Fibroblast of lung (primary cell): ENCODE data around the gene ELMO1. TPM values are rescaled to one million over a fixed set of nuclear protein-coding genes. Genes with fewer than 3 reads are reported as not detected.

Source experiments
- DNase-seq, 2 donors: peaks; one replicate each; pipeline versions ENCODE4 v3.0.0 to v3.0.0-alpha.2; 2010; ENCODE audit warnings: low read depth in 2 of 2
- H2AFZ ChIP-seq: 2 replicates; pipeline ENCODE4 v1.5.1; 2012; ENCODE audit warnings: low read length, control low read depth, inconsistent platforms
- H3K27ac ChIP-seq: 2 replicates; pipeline ENCODE4 v1.5.1; 2011; ENCODE audit warnings: low read length, control low read depth; ENCODE audit not compliant: insufficient read depth
- H3K27me3 ChIP-seq: 2 replicates; pipeline ENCODE4 v1.5.1; 2011; ENCODE audit warnings: mild to moderate bottlenecking, low read length; ENCODE audit not compliant: control insufficient read depth, insufficient read depth
- H3K36me3 ChIP-seq: 2 replicates; pipeline ENCODE4 v1.5.1; 2011; ENCODE audit warnings: low read length; ENCODE audit not compliant: control insufficient read depth, insufficient read depth
- H3K4me1 ChIP-seq: 2 replicates; pipeline ENCODE4 v1.5.1; 2011; ENCODE audit warnings: low read length; ENCODE audit not compliant: control insufficient read depth, insufficient read depth; ENCODE audit errors: extremely low read depth
- H3K4me2 ChIP-seq: 2 replicates; pipeline ENCODE4 v1.5.1; 2011; ENCODE audit warnings: low read length, control low read depth; ENCODE audit not compliant: insufficient read depth; ENCODE audit errors: extremely low read depth
- H3K4me3 ChIP-seq, 4 experiments: fragments of 200-600 bp in 1 of 4; sonication (generic) in 1 of 4; replicated peaks in 1 of 4; 2 replicates each; pipeline ENCODE4 v1.5.1; 2011 to 2016; ENCODE audit warnings: low read length in 4 of 4, low read depth in 3 of 4, mild to moderate bottlenecking in 3 of 4, control low read depth in 2 of 4, inconsistent platforms in 1 of 4, mixed read lengths in 1 of 4; ENCODE audit not compliant: insufficient read depth in 1 of 4; ENCODE audit errors: control extremely low read depth in 1 of 4
- H3K79me2 ChIP-seq: 2 replicates; pipeline ENCODE4 v1.5.1; 2012; ENCODE audit warnings: mild to moderate bottlenecking, low read length, inconsistent platforms; ENCODE audit not compliant: control insufficient read depth, insufficient read depth
- H3K9ac ChIP-seq: 2 replicates; pipeline ENCODE4 v1.5.1; 2011; ENCODE audit warnings: mild to moderate bottlenecking, low read length, control low read depth; ENCODE audit not compliant: insufficient read depth
- H3K9me3 ChIP-seq: 2 replicates; pipeline ENCODE4 v1.5.1; 2012; ENCODE audit warnings: low read depth, low read length; ENCODE audit not compliant: control insufficient read depth, insufficient read depth
- H4K20me1 ChIP-seq: 2 replicates; pipeline ENCODE4 v1.5.1; 2011; ENCODE audit warnings: low read length; ENCODE audit not compliant: control insufficient read depth, insufficient read depth; ENCODE audit errors: extremely low read depth
- EZH2 ChIP-seq: IDR thresholded peaks from 2 replicates; pipeline ENCODE4 v1.5.1; 2012; ENCODE audit warnings: low read length, control low read depth, mild to moderate bottlenecking; ENCODE audit errors: missing control alignments
- polyA plus RNA-seq, 2 donors: library from polyadenylated mRNA; depleted of rRNA in 1 of 2; stranded (reverse) in 1 of 2; unstranded in 1 of 2; fragments of >200 nt; gene quantifications; 2 replicates each; pipeline ENCODE4 v1.2.1, GENCODE V29; 2011 to 2012; ENCODE audit warnings: missing spikeins in 1 of 2
- total RNA-seq: library from RNA; depleted of rRNA; stranded (reverse); fragments of >200 nt; gene quantifications from 2 replicates; pipeline ENCODE4 v1.2.1, GENCODE V29; 2014
- TF ChIP-seq, protein P1 (sequence below), 2 donors: IDR thresholded peaks in 1 of 2; conservative IDR thresholded peaks in 1 of 2; 1 replicate in 1 of 2; 2 replicates in 1 of 2; pipeline ENCODE4 v1.5.1; 2011 to 2012; ENCODE audit warnings: low read length in 2 of 2, control low read depth in 1 of 2, inconsistent platforms in 1 of 2, low read depth in 1 of 2, mild to moderate bottlenecking in 1 of 2

Gene ELMO1
- total and polyA plus RNA-seq, 2 donors (not counting 1 experiment from before 2014, with no cell fraction given): 0.50 TPM; not detected in 1

DNA sequence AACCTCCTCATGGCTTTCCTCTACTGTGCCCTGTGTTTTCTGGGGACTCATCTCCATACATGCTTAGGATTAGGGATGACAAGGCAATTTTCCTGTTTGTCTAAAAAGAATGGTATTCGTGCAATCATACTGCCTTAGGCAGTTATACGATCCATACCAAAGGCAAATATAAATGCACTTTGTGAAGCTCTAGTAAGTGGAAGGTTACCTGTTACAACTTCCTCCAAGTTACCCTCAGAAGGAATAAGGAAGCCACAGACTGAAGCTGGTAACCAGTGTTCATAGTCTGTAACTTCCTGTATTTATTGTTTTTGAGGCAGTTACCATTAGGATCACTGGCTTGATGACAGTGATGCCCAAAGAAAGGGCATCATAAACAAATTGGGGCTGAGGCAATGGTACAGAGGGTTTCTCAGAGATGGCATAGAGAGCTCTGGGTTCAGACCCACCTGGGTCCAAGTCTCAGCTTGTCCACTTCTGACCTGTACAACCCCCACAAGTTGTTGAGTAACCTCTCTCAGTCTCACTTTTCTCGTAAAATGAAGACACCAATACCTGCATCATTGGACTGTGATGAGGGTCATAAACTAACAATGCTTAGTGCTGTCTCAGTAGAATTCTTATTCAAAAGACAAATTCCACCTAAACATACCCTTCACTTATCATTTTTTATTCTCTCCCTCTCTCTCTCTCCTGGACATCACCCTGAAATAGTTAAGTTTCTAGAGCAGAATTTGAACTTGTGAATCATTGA, 138.2 kb downstream of the ELMO1 start:
- no peaks in the 10 kb centered on the region for H3K79me2 ChIP-seq
- H3K27ac ChIP-seq: no peak overlapping the region
- no peaks in the 10 kb centered on the region for H3K36me3 ChIP-seq
- no peaks in the 10 kb centered on the region for H3K4me1 ChIP-seq
- no peak for DNase-seq
- H4K20me1 ChIP-seq: no peaks in the 10 kb centered on the region
- H3K4me3 ChIP-seq: no peak overlapping the region
- no peaks in the 10 kb centered on the region for H3K27me3 ChIP-seq
- H3K4me2 ChIP-seq: no peak overlapping the region
- no peak overlapping the region for H2AFZ ChIP-seq
- H3K9me3 ChIP-seq: no peaks in the 10 kb centered on the region
- TF ChIP-seq, protein P1, sequence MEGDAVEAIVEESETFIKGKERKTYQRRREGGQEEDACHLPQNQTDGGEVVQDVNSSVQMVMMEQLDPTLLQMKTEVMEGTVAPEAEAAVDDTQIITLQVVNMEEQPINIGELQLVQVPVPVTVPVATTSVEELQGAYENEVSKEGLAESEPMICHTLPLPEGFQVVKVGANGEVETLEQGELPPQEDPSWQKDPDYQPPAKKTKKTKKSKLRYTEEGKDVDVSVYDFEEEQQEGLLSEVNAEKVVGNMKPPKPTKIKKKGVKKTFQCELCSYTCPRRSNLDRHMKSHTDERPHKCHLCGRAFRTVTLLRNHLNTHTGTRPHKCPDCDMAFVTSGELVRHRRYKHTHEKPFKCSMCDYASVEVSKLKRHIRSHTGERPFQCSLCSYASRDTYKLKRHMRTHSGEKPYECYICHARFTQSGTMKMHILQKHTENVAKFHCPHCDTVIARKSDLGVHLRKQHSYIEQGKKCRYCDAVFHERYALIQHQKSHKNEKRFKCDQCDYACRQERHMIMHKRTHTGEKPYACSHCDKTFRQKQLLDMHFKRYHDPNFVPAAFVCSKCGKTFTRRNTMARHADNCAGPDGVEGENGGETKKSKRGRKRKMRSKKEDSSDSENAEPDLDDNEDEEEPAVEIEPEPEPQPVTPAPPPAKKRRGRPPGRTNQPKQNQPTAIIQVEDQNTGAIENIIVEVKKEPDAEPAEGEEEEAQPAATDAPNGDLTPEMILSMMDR (conservative IDR thresholded peaks at IDR 0.05 in 1 of 2, IDR thresholded peaks at IDR 0.05 in 1 of 2; ENCODE audit: low read depth in 1 of 2, low read length in 2 of 2): no peak
- no peak for TF ChIP-seq EZH2
- H3K9ac ChIP-seq: no peak overlapping the region

- no peak overlapping the region for H2AFZ ChIP-seq
Observed at GRCh38 chr7:37309493-37309892, 139.2 kb downstream of the ELMO1 start.

DNA sequence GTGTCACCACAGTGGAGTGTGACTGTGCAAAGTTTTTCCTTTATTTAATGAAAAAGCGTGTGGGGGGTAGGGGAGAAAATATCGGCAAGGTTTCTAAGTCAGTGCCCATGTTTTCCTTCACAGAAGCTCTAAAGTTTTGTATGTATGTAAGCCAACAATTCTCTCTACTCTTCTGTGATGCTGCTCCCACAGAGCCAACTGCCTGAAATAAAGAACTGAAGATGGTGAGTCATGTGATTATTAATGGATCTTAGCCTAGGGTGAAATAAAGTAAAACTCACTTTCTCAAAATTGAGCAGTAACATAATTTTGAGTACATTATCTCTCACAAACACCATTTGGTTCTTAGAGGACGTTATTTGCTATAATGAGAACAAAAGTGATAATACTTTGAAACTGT, 143.7 kb downstream of the ELMO1 start:
- H3K27ac ChIP-seq: no peak overlapping the region
- no peaks in the 10 kb centered on the region for H3K36me3 ChIP-seq
- H3K4me2 ChIP-seq: no peak overlapping the region
- TF ChIP-seq EZH2: no peak
- TF ChIP-seq, protein P1 (conservative IDR thresholded peaks at IDR 0.05 in 1 of 2, IDR thresholded peaks at IDR 0.05 in 1 of 2; ENCODE audit: low read depth in 1 of 2, low read length in 2 of 2): no peak
- H2AFZ ChIP-seq: no peak overlapping the region
- H3K4me1 ChIP-seq: no peaks in the 10 kb centered on the region
- no peaks in the 10 kb centered on the region for H3K27me3 ChIP-seq
- no peaks in the 10 kb centered on the region for H4K20me1 ChIP-seq
- H3K4me3 ChIP-seq: no peak overlapping the region
- no peaks in the 10 kb centered on the region for H3K79me2 ChIP-seq
- H3K9me3 ChIP-seq: no peaks in the 10 kb centered on the region
- no peak overlapping the region for H3K9ac ChIP-seq
- DNase-seq: no peak

More at GRCh38 chr7:37309493-37309892, 139.2 kb downstream of the ELMO1 start:
- DNase-seq: no peak
- no peak overlapping the region for H3K4me2 ChIP-seq
- H3K27me3 ChIP-seq: no peaks in the 10 kb centered on the region
- H3K79me2 ChIP-seq: no peaks in the 10 kb centered on the region
- H3K9ac ChIP-seq: no peak overlapping the region
- no peak for TF ChIP-seq EZH2
- TF ChIP-seq, protein P1 (conservative IDR thresholded peaks at IDR 0.05 in 1 of 2, IDR thresholded peaks at IDR 0.05 in 1 of 2; ENCODE audit: low read depth in 1 of 2, low read length in 2 of 2): no peak
- H3K27ac ChIP-seq: no peak overlapping the region
- no peaks in the 10 kb centered on the region for H3K9me3 ChIP-seq
- no peaks in the 10 kb centered on the region for H4K20me1 ChIP-seq
- H3K4me1 ChIP-seq: no peaks in the 10 kb centered on the region
- H3K4me3 ChIP-seq: no peak overlapping the region
- H3K36me3 ChIP-seq: no peaks in the 10 kb centered on the region
